D721Med (cell line): Measurements from ENCODE around the gene FTO.

Experiments
- DNase-seq: peaks from one replicate; pipeline ENCODE4 v3.0.0; 2011; ENCODE audit warnings: low spot score; ENCODE audit not compliant: insufficient read length
- FAIRE-seq: peaks from 2 replicates; lab custom pipeline; 2011; peaks lifted over from hg19 to GRCh38; lab: Jason Lieb, UNC
- TF ChIP-seq, protein P1 (sequence below): IDR thresholded peaks from 2 replicates; pipeline ENCODE4 v1.5.1; 2012; ENCODE audit warnings: mild to moderate bottlenecking, control low read depth; ENCODE audit not compliant: insufficient read depth; ENCODE audit errors: missing control alignments

Gene FTO

DNA sequence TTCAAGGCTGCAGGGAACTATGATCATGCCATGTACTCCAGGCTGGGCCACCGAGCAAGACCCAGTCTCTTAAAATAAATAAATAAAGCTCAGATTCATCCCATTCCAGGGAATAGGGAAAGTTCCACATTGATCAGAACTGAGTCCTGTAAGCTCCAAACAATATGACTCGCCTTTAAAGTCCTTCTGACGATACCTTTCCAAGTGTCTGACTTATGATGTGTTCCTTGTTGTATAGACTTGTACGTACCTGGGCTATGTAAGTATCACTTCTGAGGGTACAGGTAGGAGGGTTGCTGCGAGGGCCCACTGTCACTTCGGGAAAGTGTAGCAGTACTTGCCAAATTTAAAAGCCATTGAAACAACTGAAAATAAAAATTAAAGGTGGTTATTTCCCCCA is 329.8 kb downstream of the FTO start:
- TF ChIP-seq, protein P1, sequence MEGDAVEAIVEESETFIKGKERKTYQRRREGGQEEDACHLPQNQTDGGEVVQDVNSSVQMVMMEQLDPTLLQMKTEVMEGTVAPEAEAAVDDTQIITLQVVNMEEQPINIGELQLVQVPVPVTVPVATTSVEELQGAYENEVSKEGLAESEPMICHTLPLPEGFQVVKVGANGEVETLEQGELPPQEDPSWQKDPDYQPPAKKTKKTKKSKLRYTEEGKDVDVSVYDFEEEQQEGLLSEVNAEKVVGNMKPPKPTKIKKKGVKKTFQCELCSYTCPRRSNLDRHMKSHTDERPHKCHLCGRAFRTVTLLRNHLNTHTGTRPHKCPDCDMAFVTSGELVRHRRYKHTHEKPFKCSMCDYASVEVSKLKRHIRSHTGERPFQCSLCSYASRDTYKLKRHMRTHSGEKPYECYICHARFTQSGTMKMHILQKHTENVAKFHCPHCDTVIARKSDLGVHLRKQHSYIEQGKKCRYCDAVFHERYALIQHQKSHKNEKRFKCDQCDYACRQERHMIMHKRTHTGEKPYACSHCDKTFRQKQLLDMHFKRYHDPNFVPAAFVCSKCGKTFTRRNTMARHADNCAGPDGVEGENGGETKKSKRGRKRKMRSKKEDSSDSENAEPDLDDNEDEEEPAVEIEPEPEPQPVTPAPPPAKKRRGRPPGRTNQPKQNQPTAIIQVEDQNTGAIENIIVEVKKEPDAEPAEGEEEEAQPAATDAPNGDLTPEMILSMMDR: no peak
- FAIRE-seq (no peak), DNase-seq (no peak)

DNA sequence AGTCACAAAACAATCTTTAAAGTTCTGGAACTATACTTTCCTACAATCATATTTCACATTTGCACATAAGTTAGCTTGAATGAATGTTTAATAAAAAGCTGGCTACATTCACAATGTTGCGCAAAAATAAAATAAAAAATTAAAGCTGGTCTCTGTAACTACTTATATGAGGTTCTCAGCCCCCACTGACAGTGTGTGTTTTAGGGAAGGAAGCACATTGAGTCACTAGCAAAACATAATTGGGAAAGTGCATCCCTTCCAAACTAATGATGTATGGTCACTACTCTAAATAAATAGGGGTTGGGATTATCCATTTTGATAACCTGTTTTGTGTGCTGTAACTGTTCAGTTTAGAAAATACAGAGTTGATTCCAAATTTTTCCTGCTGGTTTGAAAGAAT is 330.7 kb downstream of the FTO start:
- DNase-seq (no peak), FAIRE-seq (no peak)
- TF ChIP-seq, protein P1: no peak

DNA sequence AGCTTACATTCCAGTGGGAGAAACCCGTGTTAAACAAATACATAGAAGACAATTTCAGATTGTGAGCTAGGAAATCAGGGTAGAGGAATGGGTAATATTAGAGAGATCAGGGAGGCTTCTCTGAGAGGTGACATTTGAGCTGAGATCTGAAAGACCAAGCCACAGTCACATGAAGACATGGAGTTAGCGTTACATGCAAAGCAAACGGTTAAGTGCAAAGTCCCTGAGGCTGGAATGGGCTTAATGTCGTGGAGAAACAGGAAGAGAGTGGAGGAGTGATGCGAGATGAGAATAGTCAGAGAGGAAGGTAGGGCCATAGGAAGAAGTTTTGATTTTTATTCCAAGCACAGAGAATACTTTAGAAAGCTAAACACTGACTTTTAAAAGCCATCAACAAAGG is 336.5 kb downstream of the FTO start:
- TF ChIP-seq, protein P1: no peak
- no peak for FAIRE-seq
- no peak for DNase-seq

DNA sequence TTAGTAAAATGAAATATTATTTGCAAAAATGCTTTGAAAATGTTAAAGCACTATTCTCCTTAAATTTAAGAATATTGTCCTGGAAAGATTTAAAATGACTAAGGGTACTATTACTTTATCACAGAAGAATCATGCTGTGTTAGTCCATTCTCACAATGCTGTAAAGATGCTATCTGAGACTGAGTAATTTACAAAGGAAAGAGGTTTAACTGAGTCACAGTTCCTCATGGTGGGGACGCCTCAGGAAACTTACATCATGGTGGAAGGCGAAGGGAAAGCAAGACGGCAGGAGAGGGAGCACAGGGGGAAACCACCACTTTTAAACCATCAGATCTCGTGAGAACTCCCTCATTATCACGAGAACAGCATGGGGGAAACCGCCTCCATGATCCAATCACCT is 337.0 kb downstream of the FTO start:
- DNase-seq (no peak), FAIRE-seq (no peak)
- TF ChIP-seq, protein P1: no peak

DNA sequence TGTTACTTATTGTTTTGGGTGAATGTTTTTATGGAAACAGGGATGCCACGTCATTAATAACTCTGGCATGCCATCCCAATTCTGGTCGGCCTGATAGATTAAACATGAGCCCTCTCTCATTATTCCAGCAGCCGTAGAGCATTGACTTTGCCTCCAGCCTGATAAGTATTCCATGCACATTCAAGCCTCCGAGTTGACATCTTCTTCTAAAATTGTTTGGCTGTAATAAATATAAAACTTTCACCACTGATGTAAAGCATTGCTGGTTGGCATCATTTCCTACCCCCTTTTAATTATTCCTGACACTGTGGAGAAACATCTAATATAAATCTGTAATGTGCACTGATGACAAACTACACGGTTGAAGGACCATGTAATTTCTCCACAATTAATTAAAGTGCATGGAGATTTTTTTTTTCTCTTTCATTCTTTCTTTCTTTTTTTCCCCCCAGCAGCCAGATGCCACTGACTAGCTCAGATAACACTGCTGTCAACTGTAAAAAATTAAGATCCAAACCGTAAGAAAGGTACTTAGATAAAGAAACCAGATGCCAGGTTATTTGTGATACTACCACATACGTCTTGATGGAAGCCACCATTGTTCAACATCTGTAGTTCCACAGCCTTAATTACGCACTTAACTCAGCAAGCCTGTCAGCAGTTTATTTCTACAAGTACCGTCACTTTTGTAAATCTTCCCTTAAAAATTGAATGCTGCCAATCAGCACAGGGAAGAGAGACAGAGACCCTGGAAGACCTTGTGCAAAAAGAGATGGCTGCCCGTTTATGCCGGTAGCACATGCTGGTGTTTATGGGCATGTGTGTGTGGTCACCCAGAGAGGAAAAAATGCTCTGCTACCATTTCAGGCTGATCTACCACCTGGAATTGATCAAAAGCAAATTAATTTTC is 344.9 kb downstream of the FTO start:
- TF ChIP-seq, protein P1: no peak
- DNase-seq (no peak), FAIRE-seq (no peak)

DNA sequence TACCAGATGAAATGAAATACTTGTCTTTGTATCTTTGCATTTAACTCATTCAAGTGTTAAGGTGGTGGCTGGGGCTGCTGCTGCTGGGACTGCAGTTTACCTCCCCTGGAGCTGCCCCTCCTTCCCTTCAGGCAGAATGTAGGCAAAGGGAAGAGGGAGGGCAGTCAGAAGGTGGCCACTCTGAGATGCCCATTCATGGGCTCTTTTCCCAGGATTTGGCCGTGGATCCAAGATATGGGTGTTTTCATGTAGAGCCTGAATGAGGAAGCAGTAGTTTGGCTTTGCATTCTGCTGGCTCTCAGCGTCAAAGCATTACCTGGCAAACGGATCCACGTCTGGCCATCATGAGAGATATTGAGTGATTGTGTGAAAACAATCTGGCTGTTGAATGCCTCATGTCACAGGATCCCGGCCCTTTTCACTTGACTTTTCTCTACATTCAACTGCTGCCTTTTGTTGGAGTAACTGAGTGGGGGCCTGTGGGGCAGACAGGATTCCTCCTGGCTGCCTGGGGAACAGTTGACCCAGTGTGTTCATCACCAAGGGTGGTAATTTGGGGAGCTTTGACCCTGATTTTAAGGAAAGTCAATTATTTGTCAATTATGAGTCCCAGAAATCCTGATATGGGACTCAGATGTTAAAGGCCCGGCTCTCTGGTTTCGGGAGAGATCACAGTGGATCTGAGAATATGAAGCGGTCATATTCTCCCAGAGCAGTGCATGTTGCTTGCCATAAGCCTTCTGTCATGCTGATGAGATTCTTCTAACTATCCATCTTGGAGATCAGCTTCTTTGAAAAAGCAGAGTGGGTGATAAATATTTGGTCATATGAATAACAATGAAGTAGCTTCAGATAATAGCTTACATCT is 345.9 kb downstream of the FTO start:
- TF ChIP-seq, protein P1: no peak
- no peak for DNase-seq
- no peak for FAIRE-seq
